ENCODE results near the gene PIK3C2A.
"Not testable (repeated sequence)": the region's sequence is repeated elsewhere in the genome, so short reads cannot be mapped to it uniquely, and the experiment has no call there.

The PIK3C2A gene

GRCh38 chr11:17207317-17208256, at the start of gene PIK3C2A:
TSS of gene PIK3C2A (minus strand) at chr11:17207986. CDS start at chr11:17169741, 38,245 bp downstream.
- peak; percentile 90 for DNase-seq

GRCh38 chr11:17257196-17257595, 49.4 kb upstream of the PIK3C2A start:
- no peak for DNase-seq

GRCh38 chr11:17256512-17256911, 48.7 kb upstream of the PIK3C2A start:
- no peak for DNase-seq

- DNase-seq, result no peak
Observed at GRCh38 chr11:17252704-17253103, 44.9 kb upstream of the PIK3C2A start.

GRCh38 chr11:17250561-17251350, 43.0 kb upstream of the PIK3C2A start:
- no peak for DNase-seq

- no peak for DNase-seq
Observed at GRCh38 chr11:17244046-17244445, 36.3 kb upstream of the PIK3C2A start.

- DNase-seq, result not testable (repeated sequence)
Observed at GRCh38 chr11:17242954-17243353, 35.2 kb upstream of the PIK3C2A start.

- no peak for DNase-seq
Observed at GRCh38 chr11:17240780-17241179, 33.0 kb upstream of the PIK3C2A start.

- DNase-seq, result not testable (repeated sequence)
Observed at GRCh38 chr11:17239927-17240326, 32.1 kb upstream of the PIK3C2A start.

- no peak for DNase-seq
Observed at GRCh38 chr11:17238377-17238776, 30.6 kb upstream of the PIK3C2A start.

- no peak for DNase-seq
Observed at GRCh38 chr11:17233101-17233500, 25.3 kb upstream of the PIK3C2A start.

- DNase-seq, result no peak
Observed at GRCh38 chr11:17230867-17231851, 23.4 kb upstream of the PIK3C2A start.

GRCh38 chr11:17229481-17230152, 21.8 kb upstream of the PIK3C2A start:
- DNase-seq, result no peak

GRCh38 chr11:17228186-17228925, 20.6 kb upstream of the PIK3C2A start:
- DNase-seq, result not testable (repeated sequence)

- DNase-seq, result no peak
Observed at GRCh38 chr11:17224727-17225126, 16.9 kb upstream of the PIK3C2A start.

GRCh38 chr11:17221968-17222367, 14.2 kb upstream of the PIK3C2A start:
- DNase-seq, result no peak

GRCh38 chr11:17219016-17219415, 11.2 kb upstream of the PIK3C2A start:
- DNase-seq, result no peak

GRCh38 chr11:17218403-17218802, 10.6 kb upstream of the PIK3C2A start:
- DNase-seq, result no peak

- DNase-seq, result no peak
Observed at GRCh38 chr11:17217401-17217800, 9.6 kb upstream of the PIK3C2A start.

- no peak for DNase-seq
Observed at GRCh38 chr11:17214338-17214737, 6.6 kb upstream of the PIK3C2A start.

- no peak for DNase-seq
Observed at GRCh38 chr11:17211286-17211685, 3.5 kb upstream of the PIK3C2A start.

All from NCI-H510A (cell line).